ENCODE measurements around the gene DOCK7.
"Not testable (repeated sequence)": the region's sequence is repeated elsewhere in the genome, so short reads cannot be mapped to it uniquely, and the experiment has no call there.

DOCK7 gene

GRCh38 chr1:62567182-62567581 is 121.0 kb downstream of the DOCK7 start:
- not testable (repeated sequence) for H3K36me3 ChIP-seq (ENCODE audit: control insufficient read depth, insufficient read depth, low read length); H3K27me3 ChIP-seq (ENCODE audit: control insufficient read depth, insufficient read depth, low read length); H3K4me1 ChIP-seq (ENCODE audit: control insufficient read depth, insufficient read depth, low read length); H3K9ac ChIP-seq (ENCODE audit: low read length); H3K9me3 ChIP-seq (ENCODE audit: control insufficient read depth, low read length); H3K4me3 ChIP-seq (ENCODE audit: low read length)

DNA sequence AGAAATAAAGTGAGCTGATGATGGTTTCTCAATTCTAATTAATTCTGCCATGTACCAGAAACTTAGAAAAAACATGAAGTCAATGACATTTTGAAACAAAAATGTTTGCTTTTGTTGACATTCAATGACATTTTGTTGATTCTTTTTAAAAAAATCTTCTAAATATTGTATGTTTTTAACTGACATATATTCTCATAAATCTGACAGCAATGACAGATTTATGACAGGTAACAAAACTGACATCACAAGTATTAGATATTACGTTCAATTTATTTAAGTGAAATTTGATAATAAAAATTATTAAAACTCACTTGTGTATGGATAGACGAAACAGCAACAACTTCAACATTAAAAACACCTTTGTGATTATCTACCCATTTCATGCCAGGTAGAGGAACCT is 126.9 kb downstream of the DOCK7 start:
- H3K4me1 ChIP-seq (ENCODE audit: control insufficient read depth, insufficient read depth, low read length), result no peaks in the 10 kb centered on the region
- H3K9ac ChIP-seq (ENCODE audit: low read length), result no peak overlapping the region
- no peaks in the 10 kb centered on the region for H3K36me3 ChIP-seq (ENCODE audit: control insufficient read depth, insufficient read depth, low read length)
- H3K9me3 ChIP-seq (ENCODE audit: control insufficient read depth, low read length), result no peaks in the 10 kb centered on the region
- no peaks in the 10 kb centered on the region for H3K27me3 ChIP-seq (ENCODE audit: control insufficient read depth, insufficient read depth, low read length)
- H3K4me3 ChIP-seq (ENCODE audit: low read length), result no peak overlapping the region

DNA sequence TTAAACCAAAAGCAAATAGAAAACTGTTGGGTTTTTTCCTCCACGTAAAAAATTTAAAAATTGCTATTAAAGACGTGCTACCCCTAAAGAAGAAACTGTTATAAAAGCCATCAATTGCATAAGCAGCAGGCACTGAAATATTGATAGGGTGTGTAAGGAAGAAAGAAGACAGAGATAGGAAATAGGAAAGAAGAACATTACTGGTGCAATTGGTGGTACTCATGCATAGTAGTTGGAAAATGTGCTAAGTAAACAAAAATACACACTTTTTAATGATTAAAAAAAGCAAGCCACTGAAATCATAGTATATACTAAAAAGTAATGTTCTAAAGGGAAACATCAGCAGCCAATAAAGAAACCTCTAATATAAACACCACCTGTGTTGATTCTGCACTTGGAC is 143.6 kb downstream of the DOCK7 start:
- Histone ChIP-seq H3K36me3 (ENCODE audit: control insufficient read depth, insufficient read depth, low read length) (no peaks in the 10 kb centered on the region), H3K9ac (ENCODE audit: low read length) (no peak overlapping the region), H3K4me1 (ENCODE audit: control insufficient read depth, insufficient read depth, low read length) (no peaks in the 10 kb centered on the region), H3K27me3 (ENCODE audit: control insufficient read depth, insufficient read depth, low read length) (no peaks in the 10 kb centered on the region), H3K4me3 (ENCODE audit: low read length) (no peak overlapping the region), H3K9me3 (ENCODE audit: control insufficient read depth, low read length) (no peaks in the 10 kb centered on the region)

GRCh38 chr1:62541048-62541447 is 147.1 kb downstream of the DOCK7 start:
- H3K9ac ChIP-seq (ENCODE audit: low read length), result no peak overlapping the region
- H3K4me1 ChIP-seq (ENCODE audit: control insufficient read depth, insufficient read depth, low read length), result no peaks in the 10 kb centered on the region
- H3K4me3 ChIP-seq (ENCODE audit: low read length), result no peak overlapping the region
- H3K9me3 ChIP-seq (ENCODE audit: control insufficient read depth, low read length), result no peaks in the 10 kb centered on the region
- H3K36me3 ChIP-seq (ENCODE audit: control insufficient read depth, insufficient read depth, low read length), result no peaks in the 10 kb centered on the region
- H3K27me3 ChIP-seq (ENCODE audit: control insufficient read depth, insufficient read depth, low read length), result no peaks in the 10 kb centered on the region

GRCh38 chr1:62539028-62539447 is 149.1 kb downstream of the DOCK7 start:
- no peaks in the 10 kb centered on the region for H3K36me3 ChIP-seq (ENCODE audit: control insufficient read depth, insufficient read depth, low read length)
- H3K9me3 ChIP-seq (ENCODE audit: control insufficient read depth, low read length), result no peaks in the 10 kb centered on the region
- no peak overlapping the region for H3K9ac ChIP-seq (ENCODE audit: low read length)

DNA sequence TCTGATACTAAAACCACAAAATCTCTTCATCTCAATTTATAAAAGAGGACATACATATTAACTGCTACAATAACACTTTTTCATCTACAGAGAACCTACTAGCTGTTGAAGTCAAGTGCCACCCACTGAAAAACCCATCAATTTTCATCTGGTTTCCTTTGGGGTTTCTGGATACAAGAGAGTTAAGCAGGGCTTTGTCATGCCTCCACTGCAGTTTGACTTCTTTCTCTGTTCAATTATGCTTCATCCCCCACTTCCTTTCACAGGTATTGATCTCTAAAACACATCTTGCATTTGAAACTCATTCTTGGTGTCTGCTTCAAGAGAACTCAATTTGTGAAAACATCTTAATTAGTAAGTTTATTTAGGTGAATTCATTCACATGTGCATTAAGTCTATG is 151.3 kb downstream of the DOCK7 start:
- H3K36me3 ChIP-seq (ENCODE audit: control insufficient read depth, insufficient read depth, low read length), result no peaks in the 10 kb centered on the region

More at GRCh38 chr1:62539028-62539447, 149.1 kb downstream of the DOCK7 start:
- Histone ChIP-seq H3K27me3 (ENCODE audit: control insufficient read depth, insufficient read depth, low read length) (no peaks in the 10 kb centered on the region), H3K4me1 (ENCODE audit: control insufficient read depth, insufficient read depth, low read length) (no peaks in the 10 kb centered on the region), H3K4me3 (ENCODE audit: low read length) (no peak overlapping the region)

GRCh38 chr1:62530516-62531154 is 157.6 kb downstream of the DOCK7 start:
- no peak overlapping the region for H3K9ac ChIP-seq (ENCODE audit: low read length)
- H3K36me3 ChIP-seq (ENCODE audit: control insufficient read depth, insufficient read depth, low read length), result no peaks in the 10 kb centered on the region
- H3K27me3 ChIP-seq (ENCODE audit: control insufficient read depth, insufficient read depth, low read length), result no peaks in the 10 kb centered on the region
- H3K9me3 ChIP-seq (ENCODE audit: control insufficient read depth, low read length), result no peaks in the 10 kb centered on the region
- no peaks in the 10 kb centered on the region for H3K4me1 ChIP-seq (ENCODE audit: control insufficient read depth, insufficient read depth, low read length)
- no peak overlapping the region for H3K4me3 ChIP-seq (ENCODE audit: low read length)

More for the DNA sequence above, 151.3 kb downstream of the DOCK7 start:
- Histone ChIP-seq H3K4me1 (ENCODE audit: control insufficient read depth, insufficient read depth, low read length) (no peaks in the 10 kb centered on the region), H3K9ac (ENCODE audit: low read length) (no peak overlapping the region), H3K4me3 (ENCODE audit: low read length) (no peak overlapping the region), H3K9me3 (ENCODE audit: control insufficient read depth, low read length) (no peaks in the 10 kb centered on the region), H3K27me3 (ENCODE audit: control insufficient read depth, insufficient read depth, low read length) (no peaks in the 10 kb centered on the region)

DNA sequence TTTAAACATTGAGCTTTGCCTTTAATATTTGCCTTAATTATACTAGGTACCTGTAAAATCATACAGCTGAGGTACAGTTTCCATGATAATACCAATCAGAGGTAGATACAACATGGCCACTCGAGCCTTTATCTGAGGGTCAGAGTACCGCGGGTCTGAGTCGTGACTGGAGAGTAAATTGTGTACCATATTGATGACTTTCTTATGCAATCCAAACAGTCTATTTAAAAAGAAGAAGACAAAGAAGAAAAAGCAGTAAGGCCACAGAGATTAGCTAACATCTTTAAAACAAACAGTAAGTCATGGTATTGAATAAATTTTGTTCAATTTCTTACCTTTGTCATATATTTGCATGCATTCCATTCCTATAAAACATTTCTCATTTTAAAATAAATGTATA is 159.0 kb downstream of the DOCK7 start:
- Histone ChIP-seq H3K36me3 (ENCODE audit: control insufficient read depth, insufficient read depth, low read length) (no peaks in the 10 kb centered on the region), H3K4me1 (ENCODE audit: control insufficient read depth, insufficient read depth, low read length) (no peaks in the 10 kb centered on the region), H3K4me3 (ENCODE audit: low read length) (no peak overlapping the region), H3K27me3 (ENCODE audit: control insufficient read depth, insufficient read depth, low read length) (no peaks in the 10 kb centered on the region), H3K9ac (ENCODE audit: low read length) (no peak overlapping the region), H3K9me3 (ENCODE audit: control insufficient read depth, low read length) (no peaks in the 10 kb centered on the region)

- Histone ChIP-seq H3K4me1 (ENCODE audit: control insufficient read depth, insufficient read depth, low read length) (no peaks in the 10 kb centered on the region), H3K27me3 (ENCODE audit: control insufficient read depth, insufficient read depth, low read length) (no peaks in the 10 kb centered on the region), H3K9me3 (ENCODE audit: control insufficient read depth, low read length) (no peaks in the 10 kb centered on the region), H3K4me3 (ENCODE audit: low read length) (no peak overlapping the region), H3K9ac (ENCODE audit: low read length) (no peak overlapping the region), H3K36me3 (ENCODE audit: control insufficient read depth, insufficient read depth, low read length) (no peaks in the 10 kb centered on the region)
Measured at GRCh38 chr1:62528015-62528414, 160.2 kb downstream of the DOCK7 start.

DNA sequence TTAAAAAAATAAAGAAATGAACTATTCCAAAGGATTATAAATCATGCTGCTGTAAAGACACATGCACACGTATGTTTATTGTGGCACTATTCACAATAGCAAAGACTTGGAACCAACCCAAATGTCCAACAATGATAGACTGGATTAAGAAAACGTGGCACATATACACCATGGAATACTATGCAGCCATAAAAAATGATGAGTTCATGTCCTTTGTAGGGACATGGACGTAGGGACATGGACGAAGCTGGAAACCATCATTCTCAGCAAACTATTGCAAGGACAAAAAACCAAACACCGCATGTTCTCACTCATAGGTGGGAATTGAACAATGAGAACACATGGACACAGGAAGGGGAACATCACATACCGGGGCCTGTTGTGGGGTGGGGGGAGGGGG is 160.8 kb downstream of the DOCK7 start:
- not testable (repeated sequence) for H3K9me3 ChIP-seq (ENCODE audit: control insufficient read depth, low read length); H3K9ac ChIP-seq (ENCODE audit: low read length); H3K4me1 ChIP-seq (ENCODE audit: control insufficient read depth, insufficient read depth, low read length); H3K27me3 ChIP-seq (ENCODE audit: control insufficient read depth, insufficient read depth, low read length); H3K4me3 ChIP-seq (ENCODE audit: low read length); H3K36me3 ChIP-seq (ENCODE audit: control insufficient read depth, insufficient read depth, low read length)

- no peaks in the 10 kb centered on the region for H3K27me3 ChIP-seq (ENCODE audit: control insufficient read depth, insufficient read depth, low read length)
Measured at GRCh38 chr1:62523860-62524259, 164.3 kb downstream of the DOCK7 start.

DNA sequence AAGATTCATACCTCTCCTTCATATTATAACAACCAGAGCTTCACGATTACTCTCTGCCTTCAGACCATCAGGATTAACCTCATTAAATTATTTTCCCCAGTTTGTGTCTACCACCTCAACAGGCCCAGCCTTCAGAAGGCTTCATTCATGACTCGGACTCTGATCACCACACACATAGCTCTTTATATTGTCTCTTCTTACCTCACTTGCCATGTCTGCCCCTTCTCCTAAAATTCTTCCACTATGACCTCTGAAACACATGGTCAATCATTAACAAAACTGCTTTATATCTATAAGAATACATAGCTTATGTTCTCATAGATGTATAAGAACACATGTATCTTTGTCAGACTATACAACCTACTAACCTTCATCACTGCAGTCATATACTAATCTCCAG is 171.6 kb downstream of the DOCK7 start:
- H3K4me1 ChIP-seq (ENCODE audit: control insufficient read depth, insufficient read depth, low read length), result no peaks in the 10 kb centered on the region
- no peaks in the 10 kb centered on the region for H3K9me3 ChIP-seq (ENCODE audit: control insufficient read depth, low read length)
- no peaks in the 10 kb centered on the region for H3K36me3 ChIP-seq (ENCODE audit: control insufficient read depth, insufficient read depth, low read length)
- H3K9ac ChIP-seq (ENCODE audit: low read length), result no peak overlapping the region
- H3K4me3 ChIP-seq (ENCODE audit: low read length), result no peak overlapping the region
- no peaks in the 10 kb centered on the region for H3K27me3 ChIP-seq (ENCODE audit: control insufficient read depth, insufficient read depth, low read length)

More at GRCh38 chr1:62523860-62524259, 164.3 kb downstream of the DOCK7 start:
- H3K4me3 ChIP-seq (ENCODE audit: low read length), result no peak overlapping the region
- no peaks in the 10 kb centered on the region for H3K9me3 ChIP-seq (ENCODE audit: control insufficient read depth, low read length)
- no peaks in the 10 kb centered on the region for H3K36me3 ChIP-seq (ENCODE audit: control insufficient read depth, insufficient read depth, low read length)
- no peaks in the 10 kb centered on the region for H3K4me1 ChIP-seq (ENCODE audit: control insufficient read depth, insufficient read depth, low read length)
- no peak overlapping the region for H3K9ac ChIP-seq (ENCODE audit: low read length)

All from mucosa of stomach (tissue), 1 donor.